ENCODE data around the gene ICE1.
"Not testable (repeated sequence)": the region's sequence is repeated elsewhere in the genome, so short reads cannot be mapped to it uniquely, and the experiment has no call there.

ICE1 gene

DNA sequence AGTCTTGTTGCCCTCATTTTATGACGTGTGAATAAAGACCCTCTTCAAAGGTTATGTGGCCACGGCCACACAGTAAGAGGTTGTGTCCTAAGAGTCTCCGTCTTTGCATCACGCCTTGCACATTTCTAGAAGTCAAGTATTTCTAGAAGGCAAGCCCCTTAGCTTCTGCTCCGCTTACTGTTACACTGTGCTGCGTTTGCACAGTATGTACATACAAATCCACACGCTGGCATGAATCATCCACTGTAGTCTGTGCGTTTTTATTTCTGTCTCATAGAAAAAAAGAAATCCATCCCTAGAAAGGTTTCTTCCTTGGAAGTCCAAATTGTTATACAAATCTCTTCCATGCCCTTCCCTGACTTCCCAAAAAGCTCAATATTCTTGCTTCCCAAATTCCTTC lies 21.4 kb upstream of the ICE1 start:
- DNase-seq, result no peak

DNA sequence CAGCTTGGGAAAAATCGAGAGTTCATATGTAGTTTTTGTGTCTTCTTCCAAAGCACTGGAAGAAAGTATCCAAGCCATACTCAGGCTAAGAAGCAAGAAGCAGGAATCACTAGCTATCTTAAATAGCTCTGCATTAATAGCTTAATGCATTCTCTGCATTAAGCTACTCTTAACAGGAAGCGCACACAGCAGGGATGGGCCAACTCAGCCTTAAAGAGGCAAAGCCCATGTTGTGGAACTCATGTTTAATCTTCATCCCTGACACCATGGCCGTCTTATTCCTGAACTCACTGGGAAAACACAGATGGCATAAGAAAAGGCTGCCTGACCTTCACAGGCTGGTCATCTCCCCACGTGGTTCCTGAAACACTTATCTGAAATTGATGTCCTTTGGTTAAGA lies 18.7 kb upstream of the ICE1 start:
- no peak for DNase-seq

DNA sequence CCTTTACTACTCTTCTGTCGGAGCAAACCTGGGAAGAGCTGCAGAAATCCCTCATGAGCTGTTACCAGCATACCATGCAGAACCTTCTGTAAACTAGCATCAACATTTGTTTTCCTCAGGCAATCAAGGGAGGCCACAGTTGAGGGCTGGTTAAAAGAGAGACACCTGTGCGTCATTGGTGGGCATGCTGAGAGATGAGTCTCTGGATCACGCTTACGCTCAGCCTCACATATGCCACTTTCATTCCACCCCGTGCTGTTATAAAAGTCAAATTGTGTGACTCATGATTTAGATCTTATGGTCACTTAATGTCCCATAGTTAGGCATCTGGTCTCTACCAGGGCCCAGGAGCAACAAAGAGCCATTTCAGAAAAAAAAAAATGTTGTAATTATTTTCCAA lies 18.1 kb upstream of the ICE1 start:
- no peak for DNase-seq

DNA sequence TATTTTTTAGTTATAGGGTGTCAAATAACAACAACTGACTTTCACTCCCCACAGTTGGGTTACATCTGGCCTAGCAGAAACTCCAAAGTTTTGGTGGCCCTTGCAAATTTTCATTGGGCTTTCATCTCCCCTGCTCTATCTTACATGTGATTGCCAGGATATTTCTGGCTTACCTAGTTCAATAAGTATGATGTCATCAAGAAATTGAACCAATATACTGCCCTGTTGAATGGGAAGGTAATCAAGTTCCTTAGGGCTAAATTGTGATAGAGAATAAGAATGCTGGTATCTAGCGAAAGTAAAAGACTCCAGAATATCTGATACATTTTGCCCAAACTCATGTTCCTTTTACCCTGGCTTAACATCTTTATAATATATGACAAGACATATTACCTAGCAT lies 17.0 kb upstream of the ICE1 start:
- no peak for DNase-seq

DNA sequence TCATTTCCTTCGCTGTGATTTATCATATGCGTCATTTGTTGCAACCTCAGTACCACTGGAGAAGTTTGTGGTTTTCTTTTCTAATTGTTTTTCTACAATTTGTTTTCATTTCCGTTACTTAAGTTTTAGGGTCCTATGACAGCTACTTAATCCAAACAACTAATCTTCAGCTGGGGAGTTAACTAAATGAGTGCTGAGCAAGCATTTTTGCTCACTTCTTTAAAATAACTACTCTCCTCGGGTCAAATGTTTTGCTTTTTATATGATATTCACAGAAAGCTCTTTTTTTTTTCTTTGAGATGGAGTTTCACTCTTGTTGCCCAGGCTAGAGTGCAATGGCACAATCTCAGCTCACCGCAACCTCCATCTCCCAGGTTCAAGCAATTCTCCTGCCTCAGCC lies 14.6 kb upstream of the ICE1 start:
- no peak for DNase-seq

DNA sequence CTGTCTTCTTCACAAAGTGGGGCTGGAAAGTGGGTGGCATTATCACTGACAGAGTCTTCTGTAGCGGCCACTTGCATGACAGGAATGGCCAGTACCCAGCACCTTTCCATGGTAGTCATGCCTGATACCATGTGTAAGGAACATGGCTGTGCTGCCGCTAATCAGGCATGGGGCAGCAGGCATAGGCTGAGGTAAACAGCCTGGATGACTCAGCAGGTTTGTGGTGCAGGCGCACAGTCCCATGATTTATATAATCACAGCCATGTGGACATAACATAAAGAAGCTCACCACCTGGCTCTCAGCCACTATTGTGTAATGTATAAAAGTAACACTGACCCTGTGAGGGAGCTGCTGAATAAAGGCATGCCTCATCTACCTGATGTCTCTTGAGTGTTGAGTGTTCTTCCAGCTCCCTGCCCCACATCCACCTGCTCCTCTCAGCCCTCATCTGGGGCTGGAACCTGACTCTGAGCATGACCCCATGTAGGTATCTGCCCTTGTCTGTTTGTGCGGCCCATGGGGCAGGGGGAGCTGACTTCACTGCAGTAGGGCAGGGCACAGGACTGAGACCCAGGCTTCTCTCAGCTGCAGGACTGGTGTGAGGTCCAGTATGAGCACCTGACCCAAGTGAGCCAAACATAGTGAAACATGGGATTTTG lies 13.2 kb upstream of the ICE1 start:
- no peak for DNase-seq

DNA sequence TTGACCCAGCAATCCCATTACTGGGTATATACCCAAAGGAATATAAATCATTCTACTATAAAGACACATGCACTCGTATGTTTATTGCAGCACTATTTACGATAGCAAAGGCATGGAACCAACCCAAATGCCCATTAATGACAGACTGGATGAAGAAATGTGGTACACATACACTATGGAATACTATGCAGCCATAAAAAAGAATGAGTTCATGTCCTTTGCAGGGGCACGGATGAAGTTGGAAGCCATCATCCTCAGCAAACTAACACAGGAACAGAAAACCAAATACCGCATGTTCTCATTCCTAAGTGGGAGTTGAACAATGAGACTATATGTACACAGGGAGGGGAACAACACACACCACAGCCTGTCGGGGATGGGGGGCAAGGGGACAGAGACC lies 8.6 kb upstream of the ICE1 start:
- not testable (repeated sequence) for DNase-seq

DNA sequence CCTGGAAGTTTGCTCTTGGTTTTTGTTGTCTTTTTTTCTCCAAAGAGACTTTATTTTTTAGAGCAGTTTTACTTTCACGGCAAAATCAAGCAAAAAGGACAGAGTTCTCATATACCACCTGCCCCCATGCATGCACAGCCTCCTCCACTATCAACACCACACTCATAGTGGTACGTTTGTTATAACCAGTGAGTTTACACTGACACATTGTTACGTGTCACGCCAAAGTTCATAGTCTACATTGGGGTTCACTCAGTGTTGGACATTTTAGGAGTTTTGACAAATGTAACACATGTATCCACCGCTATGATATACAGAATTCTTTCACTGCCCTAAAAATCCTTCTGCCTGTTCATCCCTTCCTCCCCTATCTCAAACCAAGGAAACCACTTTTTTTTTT lies 7.5 kb upstream of the ICE1 start:
- no peak for DNase-seq

DNA sequence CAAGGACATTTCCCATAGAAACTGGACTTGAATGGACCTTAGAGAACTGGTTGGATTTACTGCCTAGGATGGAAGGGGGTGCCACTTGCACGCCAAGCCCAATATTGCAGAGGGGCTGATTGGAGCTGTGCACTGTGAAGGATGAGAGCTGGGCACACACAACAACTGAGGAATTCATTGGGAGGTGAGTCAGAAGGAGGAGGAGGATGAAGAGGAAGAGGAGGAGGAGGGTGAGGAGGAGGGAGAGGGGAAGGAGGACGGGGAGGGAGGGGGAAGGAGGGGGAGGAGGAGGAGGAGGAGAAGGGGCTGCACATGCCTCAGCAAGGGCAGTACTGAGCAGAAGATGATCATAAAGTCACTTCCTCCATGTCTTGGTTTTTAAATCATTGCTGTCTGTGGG lies 5.7 kb upstream of the ICE1 start:
- DNase-seq, result no peak

DNA sequence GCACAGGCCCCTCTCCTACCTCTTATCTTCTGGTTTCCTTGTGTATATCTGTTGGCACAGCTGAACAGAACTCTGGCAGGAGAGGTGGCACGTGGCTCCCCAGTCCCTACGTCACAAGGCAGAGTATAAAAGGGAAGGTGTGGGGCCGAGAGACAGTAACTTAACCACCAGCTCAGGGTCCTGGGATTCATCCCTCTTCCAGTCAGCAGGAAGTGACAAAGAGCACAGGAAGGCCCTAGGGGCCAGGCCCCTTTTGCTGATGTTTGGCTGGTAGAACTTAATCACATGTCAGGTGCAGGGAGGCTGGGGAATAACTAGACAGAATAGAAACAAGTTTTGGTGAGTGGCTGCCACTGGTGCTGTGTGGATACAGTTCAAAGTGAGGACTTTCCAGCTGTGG lies 4.5 kb upstream of the ICE1 start:
- no peak for DNase-seq

DNA sequence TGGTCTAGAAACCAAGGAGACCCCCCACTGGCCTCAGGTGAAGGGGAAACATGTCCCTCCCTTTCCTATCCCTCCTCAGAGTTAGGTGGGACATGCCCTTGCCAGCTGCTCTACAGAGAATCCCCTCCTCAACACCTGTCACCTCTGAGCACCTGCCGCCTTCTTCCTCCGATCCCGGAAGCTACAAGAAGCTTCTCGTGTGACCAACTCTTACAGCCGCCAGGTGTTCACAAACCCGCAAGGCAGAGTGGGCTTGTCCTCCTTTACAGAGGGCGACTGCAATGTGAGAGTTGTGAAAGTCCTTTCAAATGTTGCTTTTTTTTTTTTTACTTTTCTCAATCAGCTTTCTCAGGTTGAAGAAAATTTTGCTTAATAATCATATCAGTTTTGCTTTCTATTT lies 3.7 kb upstream of the ICE1 start:
- DNase-seq, result no peak

DNA sequence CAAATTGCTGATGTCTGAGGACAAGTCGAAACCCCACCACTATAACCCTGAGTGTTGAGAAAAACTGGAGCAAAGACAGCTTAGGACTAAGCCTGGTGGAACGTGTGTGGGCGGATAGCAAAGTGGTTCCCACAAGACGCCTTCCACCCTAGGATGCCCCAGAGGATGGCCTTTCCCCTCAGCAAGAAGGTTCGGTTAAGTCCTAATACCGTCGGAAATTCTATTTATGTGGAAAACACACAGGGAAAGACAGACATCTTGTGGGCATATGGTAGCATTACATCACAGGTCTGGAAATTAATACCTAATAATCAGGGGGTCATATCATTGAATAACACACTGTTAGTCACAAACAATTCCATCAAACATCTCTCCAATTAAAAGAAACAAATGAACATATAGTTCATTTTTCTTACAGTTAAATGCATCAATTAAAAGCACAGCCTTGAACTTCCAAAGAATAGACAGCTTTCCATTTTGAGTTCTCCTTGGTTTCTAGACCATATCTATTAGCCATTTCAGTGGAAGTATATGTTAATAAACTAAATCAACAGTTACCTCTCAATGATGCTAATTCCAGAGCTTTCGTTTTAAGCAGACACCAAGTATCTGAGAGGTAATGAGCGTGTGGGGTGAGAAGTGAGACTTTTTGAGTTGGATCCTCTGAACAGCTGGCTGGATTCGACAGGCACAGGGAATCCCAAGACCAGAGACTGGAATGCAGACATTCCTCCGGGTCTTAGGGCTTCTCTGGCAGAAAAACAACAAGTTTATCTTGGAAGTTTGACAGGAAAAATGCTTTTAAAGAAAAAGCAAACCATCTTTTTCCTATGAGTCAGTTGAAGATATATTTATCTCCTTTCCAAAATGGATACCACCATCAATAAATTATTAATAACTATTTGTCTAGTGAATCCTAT lies 2.9 kb upstream of the ICE1 start:
- peak; percentile 3 for DNase-seq

DNA sequence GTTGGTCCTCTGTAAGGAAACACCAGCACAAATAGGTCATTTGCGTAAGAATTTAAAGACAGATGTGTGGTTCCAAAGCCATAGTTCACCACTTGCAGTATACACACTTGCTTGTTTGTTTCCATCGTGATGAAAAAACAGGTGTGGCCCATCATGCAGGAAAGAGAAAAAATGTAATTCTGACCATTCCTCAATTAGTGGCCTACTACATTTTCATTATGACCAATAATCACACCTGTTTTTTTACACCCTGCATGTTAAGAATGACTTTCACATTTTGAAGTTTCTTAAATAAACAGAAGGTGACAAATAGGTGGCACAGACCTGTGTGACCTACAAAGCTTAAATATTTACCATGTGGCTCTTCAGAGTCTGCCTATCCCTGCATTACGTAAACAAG lies 2.2 kb upstream of the ICE1 start:
- no peak for DNase-seq

DNA sequence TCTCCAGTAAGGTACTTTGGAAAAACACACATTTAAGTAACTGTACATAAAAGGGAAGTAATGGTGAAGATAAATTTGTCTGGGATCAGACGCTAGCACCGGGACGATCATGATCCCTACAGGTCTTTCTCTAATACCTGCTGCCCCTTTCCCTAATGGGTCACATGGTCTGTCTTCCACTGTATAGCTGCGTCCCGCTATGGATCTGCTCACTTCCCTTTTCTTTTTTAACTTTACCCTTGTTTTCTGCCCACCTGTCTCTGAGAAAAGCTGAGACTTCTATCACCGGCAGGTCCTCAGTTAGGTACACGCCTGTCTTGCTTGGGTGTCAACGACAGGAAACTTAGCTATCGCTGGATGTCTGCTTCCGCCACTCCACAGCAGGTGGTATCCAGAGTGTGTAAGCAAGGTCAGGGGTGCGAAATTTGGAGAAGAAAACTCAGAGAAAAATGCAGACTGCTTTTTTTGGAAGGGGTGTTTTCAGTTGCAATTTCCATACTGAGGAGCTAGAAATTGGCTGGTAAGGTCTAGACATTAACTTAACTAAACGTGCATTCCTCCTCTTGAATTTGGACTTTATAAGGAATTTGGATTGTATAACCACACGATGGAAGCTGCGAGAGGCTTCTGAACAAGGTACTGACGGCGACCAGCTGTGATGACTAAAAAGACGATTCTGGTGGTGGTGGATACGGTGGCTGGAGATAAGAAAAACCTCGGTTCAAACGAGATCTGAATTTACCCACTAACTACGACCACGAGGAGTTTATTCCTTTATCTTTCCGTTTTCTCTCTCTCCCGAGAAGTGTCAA lies 1.1 kb upstream of the ICE1 start:
- DNase-seq, result peak; percentile 42

DNA sequence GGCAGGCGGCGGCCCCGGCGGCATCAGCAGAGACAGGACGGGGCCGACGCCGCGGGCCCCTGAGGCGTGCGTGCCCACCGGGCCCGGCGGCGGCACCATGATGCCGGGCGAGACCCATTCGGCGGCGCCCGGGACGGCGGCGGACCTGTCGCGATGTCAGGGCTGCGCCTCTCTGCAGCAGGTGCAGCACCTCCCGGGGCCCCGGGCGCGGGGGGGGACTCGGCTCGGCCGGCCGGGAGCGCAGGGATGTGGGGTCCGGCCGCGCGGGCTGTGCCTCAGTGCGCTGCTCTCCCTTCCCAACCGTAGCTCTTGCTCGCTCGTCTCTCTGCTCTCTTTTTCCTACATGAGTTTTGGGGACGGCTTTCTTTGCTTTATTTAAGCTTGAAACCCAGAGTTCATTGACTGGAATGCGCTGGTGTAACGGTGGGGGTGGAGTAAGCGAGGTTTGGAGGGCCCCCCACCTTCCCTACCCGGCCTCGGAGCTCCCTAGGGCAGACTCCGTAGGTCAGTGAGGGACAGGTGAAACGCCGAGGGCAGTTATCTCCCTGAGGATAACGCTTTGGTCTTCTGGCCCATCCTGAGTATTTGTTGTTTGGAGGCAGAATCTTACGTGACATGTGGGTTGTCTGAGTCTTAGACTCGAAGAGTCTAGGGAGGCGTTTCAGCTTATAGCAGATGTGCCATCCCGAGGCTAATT lies 490 bp downstream of the ICE1 start:
- peak; percentile 3 for DNase-seq

DNA sequence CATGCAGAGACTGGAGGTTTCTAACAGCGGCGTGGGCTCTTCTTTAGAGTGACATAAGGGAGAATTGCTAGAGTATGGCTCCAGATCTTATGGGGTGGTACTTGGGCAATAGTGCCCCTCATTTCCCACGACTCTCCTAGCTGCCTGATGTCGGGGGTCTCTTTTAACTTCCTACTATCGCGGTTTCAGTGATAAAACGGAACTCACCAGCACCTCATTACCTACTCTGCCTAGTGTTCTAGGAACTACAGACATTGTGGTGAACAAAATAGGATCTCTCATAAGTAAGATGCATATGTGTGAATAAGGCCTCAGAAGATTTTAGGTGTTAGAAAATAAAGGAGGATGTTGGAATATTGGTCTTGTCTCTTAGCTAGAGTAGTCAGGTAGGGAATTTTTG lies 1.1 kb downstream of the ICE1 start:
- DNase-seq, result no peak

DNA sequence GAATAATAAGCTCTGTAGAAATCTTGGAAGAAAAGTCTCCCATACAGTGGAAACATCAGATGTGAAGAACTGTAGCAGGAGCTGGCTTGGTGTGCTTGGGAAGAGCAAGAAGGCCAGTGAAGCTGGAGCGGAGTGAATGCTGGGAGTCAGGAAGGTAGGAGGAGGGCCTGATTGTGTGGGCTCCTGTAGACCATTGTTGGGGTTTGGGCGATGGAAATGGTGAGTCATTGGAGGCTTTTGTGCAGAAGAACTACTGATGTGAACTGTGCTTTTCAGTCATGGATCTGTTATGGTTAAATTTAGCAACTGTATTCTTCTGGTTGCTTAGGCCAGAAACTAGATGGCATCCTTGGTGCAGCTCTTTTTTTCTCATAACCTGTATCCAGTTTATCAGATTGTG lies 2.3 kb downstream of the ICE1 start:
- peak; percentile 45 for DNase-seq

DNA sequence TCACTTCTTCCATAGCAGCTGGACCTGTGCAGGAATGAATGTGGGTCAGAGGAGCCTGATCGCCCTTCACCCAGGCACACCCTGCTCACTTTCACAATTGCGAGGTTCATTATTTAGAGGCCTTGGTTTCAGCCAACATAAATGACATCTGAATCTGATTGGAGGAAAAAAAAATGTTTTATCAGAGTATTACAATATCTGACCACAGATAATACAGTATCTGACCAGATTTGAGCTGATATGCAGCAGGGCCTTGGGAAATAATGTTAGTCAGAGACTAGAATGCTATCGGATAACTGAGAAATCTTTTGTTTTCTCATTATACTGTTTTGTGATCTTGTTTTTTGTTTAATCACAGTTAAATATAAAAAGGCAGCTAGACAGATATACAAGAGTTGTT lies 7.7 kb downstream of the ICE1 start:
- no peak for DNase-seq

DNA sequence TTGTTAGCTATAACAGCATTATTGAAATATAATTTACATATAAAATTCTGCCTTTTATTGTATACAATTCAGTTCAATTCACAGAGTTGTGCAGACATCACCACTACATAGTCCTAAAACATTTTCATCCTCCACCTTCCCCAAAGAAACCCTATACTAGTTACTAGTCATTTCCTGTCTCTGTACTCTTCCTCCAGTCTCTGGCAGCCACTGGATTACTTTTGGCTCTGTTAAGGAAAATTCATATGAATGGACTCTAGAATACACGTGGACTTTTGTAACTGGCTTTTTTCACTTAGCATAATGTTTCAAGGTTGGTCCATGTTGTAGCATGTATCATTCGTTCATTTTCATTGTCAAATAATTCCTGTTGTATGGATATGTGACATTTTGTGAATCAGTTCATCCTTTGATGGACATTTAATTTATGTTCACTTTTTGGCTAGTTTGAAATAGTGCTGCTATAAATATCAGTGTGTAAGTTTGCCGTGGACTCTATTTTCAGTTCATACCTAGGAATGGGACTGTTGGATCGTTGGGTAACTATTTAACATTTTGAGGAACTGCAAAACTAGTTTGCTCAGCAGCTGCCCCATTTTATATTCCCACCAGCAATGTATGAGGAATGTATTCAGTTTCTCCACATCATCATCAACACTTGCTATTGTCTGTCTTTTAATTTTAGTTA lies 9.7 kb downstream of the ICE1 start:
- no peak for DNase-seq

DNA sequence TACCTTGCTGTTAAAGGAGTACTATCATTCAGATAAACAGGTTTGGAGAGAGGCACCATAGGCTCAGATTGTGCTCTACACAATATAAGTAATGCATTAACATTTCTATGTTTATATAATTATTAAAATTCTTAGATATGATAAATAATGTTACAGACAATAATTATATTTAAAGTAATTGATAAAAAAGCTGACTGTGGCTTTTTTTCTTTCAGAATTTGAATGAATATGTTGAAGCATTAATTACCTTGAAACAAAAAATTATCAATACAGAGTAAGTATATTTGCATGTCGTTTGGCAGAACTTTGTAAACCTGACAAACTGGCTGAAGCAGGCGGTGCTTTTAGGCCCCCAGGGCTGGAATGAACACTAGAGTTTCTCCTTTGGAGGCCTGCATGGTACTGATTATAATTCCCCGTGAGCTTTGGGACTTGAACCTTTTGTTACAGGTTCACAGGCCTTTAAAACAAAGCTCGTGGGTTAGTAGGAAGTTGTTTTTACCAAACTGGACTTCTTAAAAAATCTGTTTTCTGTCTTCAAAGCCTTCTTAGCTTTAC lies 13.8 kb downstream of the ICE1 start:
- DNase-seq, result no peak

DNA sequence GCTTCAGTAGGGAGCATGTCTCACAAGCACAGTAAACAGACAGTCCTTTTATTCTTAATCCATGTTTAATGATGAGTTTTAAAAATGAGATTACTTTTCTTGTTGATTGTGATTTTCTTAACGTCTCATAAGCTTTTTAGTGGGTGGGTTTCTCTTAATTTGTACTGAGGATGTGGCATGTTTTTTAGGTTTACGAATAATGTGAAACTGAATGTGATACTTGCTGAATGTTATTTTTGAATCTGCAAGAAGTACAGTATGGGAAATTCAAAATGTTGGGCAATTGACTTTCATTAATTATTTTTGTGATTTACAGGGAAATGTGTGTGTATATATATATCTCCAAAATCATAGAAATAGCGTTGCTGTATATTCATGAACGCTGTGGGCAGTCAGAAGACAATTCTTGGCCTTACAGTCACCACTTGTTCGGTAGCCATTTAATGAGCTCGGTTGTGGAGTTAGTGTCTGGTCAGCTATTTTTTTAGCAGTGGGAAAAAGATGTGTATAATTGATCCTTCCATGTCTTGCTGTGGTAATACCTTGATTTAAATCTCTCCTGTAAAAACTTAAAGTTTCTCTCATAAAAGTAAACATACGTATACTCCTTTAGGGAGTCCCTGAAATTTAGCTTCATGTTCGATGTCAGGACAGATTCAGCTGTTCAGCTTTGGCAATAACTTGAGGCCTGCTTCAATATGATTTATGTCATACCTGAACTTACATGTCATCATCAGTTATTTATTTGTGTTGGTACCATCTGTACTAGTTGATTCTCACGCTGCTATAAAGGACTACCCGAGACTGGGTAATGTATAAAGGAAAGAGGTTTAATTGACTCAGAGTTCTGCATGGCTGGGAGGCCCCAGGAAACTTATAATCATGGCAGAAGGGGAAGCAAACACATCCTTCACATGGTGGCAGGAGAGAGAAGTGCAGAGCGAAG lies 15.0 kb downstream of the ICE1 start:
- DNase-seq, result no peak

Data from activated CD4-positive, alpha-beta T cell treated with anti-CD3 and anti-CD28 coated beads, Interleukin-2, Interleukin-6, amounts not matched to agents 100 ng/mL and 50 ng/mL, durations not matched to agents 16 hours and 8 hours (primary cell).